H9 (cell line): ENCODE measurements around the gene PNMT. TPM values are rescaled to one million over a fixed set of nuclear protein-coding genes. Genes with fewer than 3 reads are reported as not detected.

Source experiments
- DNase-seq: peaks from one replicate; pipeline ENCODE4 v3.0.0-alpha.2; 2017
- H2AFZ ChIP-seq: one replicate; pipeline ENCODE4 v1.6.1; 2013; ENCODE audit warnings: mild to moderate bottlenecking, low read length, control low read depth, moderate library complexity
- H2AK5ac ChIP-seq: 2 replicates; pipeline ENCODE4 v1.6.1; 2013; ENCODE audit warnings: low read length, control low read depth, mixed read lengths; ENCODE audit not compliant: insufficient read length
- H2BK120ac ChIP-seq: one replicate; pipeline ENCODE4 v1.6.1; 2013; ENCODE audit warnings: low read depth, mild to moderate bottlenecking, low read length, control low read depth, inconsistent platforms; ENCODE audit not compliant: poor library complexity, severe bottlenecking
- H2BK12ac ChIP-seq: 2 replicates; pipeline ENCODE4 v1.6.1; 2013; ENCODE audit warnings: low read length, control low read depth, mixed read lengths, low read depth; ENCODE audit not compliant: insufficient read length
- H2BK15ac ChIP-seq: 2 replicates; pipeline ENCODE4 v1.6.1; 2013; ENCODE audit warnings: low read depth, low read length, control low read depth
- H2BK20ac ChIP-seq: one replicate; pipeline ENCODE4 v1.6.1; 2013; ENCODE audit warnings: low read depth, mild to moderate bottlenecking, low read length, control low read depth, inconsistent platforms; ENCODE audit not compliant: poor library complexity, severe bottlenecking
- H2BK5ac ChIP-seq: 2 replicates; pipeline ENCODE4 v1.6.1; 2013; ENCODE audit warnings: low read length, control low read depth, mixed read lengths; ENCODE audit not compliant: insufficient read length
- H3K14ac ChIP-seq: 2 replicates; pipeline ENCODE4 v1.6.1; 2013; ENCODE audit warnings: low read length, control low read depth; ENCODE audit not compliant: insufficient read depth
- H3K18ac ChIP-seq: 2 replicates; pipeline ENCODE4 v1.6.1; 2013; ENCODE audit warnings: low read depth, mild to moderate bottlenecking, mixed read lengths, low read length, control low read depth; ENCODE audit not compliant: insufficient read length
- H3K23ac ChIP-seq: 2 replicates; pipeline ENCODE4 v1.6.1; 2013; ENCODE audit warnings: low read length, control low read depth, mixed read lengths, low read depth; ENCODE audit not compliant: insufficient read length
- H3K23me2 ChIP-seq: 2 replicates; pipeline ENCODE4 v1.6.1; 2013; ENCODE audit warnings: low read depth, mild to moderate bottlenecking, mixed read lengths, low read length, control low read depth; ENCODE audit not compliant: insufficient read length, poor library complexity, severe bottlenecking
- H3K27ac ChIP-seq: 2 replicates; pipeline ENCODE4 v1.5.1; 2013; ENCODE audit warnings: low read length, control low read depth, mixed read lengths, low read depth; ENCODE audit not compliant: insufficient read length
- H3K27me3 ChIP-seq: 2 replicates; pipeline ENCODE4 v1.6.1; 2013; ENCODE audit warnings: low read length, control low read depth, inconsistent platforms; ENCODE audit not compliant: insufficient read depth
- H3K4ac ChIP-seq: 2 replicates; pipeline ENCODE4 v1.6.1; 2013; ENCODE audit warnings: low read depth, mild to moderate bottlenecking, control low read depth, inconsistent platforms, low read length, moderate library complexity
- H3K4me1 ChIP-seq: 2 replicates; pipeline ENCODE4 v1.6.1; 2013; ENCODE audit warnings: low read length, control low read depth, inconsistent platforms; ENCODE audit not compliant: insufficient read depth
- H3K4me2 ChIP-seq: 2 replicates; pipeline ENCODE4 v1.6.1; 2013; ENCODE audit warnings: low read length, control low read depth, mixed read lengths; ENCODE audit not compliant: insufficient read length, insufficient read depth
- H3K56ac ChIP-seq: 2 replicates; pipeline ENCODE4 v1.6.1; 2013; ENCODE audit warnings: low read depth, mild to moderate bottlenecking, mixed read lengths, low read length, control low read depth; ENCODE audit not compliant: insufficient read length
- H3K79me1 ChIP-seq: 2 replicates; pipeline ENCODE4 v1.6.1; 2013; ENCODE audit warnings: low read depth, mild to moderate bottlenecking, moderate library complexity, low read length, control low read depth, inconsistent platforms; ENCODE audit not compliant: insufficient read depth, poor library complexity, severe bottlenecking
- H3K79me2 ChIP-seq: 2 replicates; pipeline ENCODE4 v1.6.1; 2013; ENCODE audit warnings: low read length, control low read depth, inconsistent platforms; ENCODE audit not compliant: insufficient read depth
- H3K9ac ChIP-seq: 2 replicates; pipeline ENCODE4 v1.6.1; 2013; ENCODE audit warnings: low read length, control low read depth, mixed read lengths; ENCODE audit not compliant: insufficient read length; ENCODE audit errors: extremely low read depth
- H3K9me3 ChIP-seq: one replicate; pipeline ENCODE4 v1.6.1; 2013; ENCODE audit warnings: low read depth, low read length, inconsistent platforms; ENCODE audit not compliant: control insufficient read depth
- H3T11ph ChIP-seq: one replicate; pipeline ENCODE4 v1.6.1; 2013; ENCODE audit warnings: mild to moderate bottlenecking, low read length, control low read depth, inconsistent platforms
- H4K20me1 ChIP-seq: one replicate; pipeline ENCODE4 v1.6.1; 2013; ENCODE audit not compliant: control insufficient read depth, insufficient read length, insufficient read depth
- H4K5ac ChIP-seq: 2 replicates; pipeline ENCODE4 v1.6.1; 2013; ENCODE audit warnings: low read depth, mild to moderate bottlenecking, mixed read lengths, low read length, control low read depth; ENCODE audit not compliant: insufficient read length
- H4K8ac ChIP-seq: replicated peaks from 2 replicates; pipeline ENCODE4 v1.6.1; 2013; ENCODE audit warnings: low read length, control low read depth, mixed read lengths, low read depth; ENCODE audit not compliant: insufficient read length
- H4K91ac ChIP-seq: 2 replicates; pipeline ENCODE4 v1.6.1; 2013; ENCODE audit warnings: low read depth, mild to moderate bottlenecking, moderate library complexity, mixed read lengths, low read length, control low read depth; ENCODE audit not compliant: insufficient read length
- H3K27ac Mint-ChIP-seq, 3 experiments: 2 replicates in 2 of 3; 3 replicates in 1 of 3; pipeline ENCODE4 v1.8.0; 2020 to 2021; ENCODE audit warnings: mixed read lengths in 3 of 3, mild to moderate bottlenecking in 1 of 3, moderate library complexity in 1 of 3
- H3K27me3 Mint-ChIP-seq: 2 replicates; pipeline ENCODE4 v1.8.0; 2021; ENCODE audit warnings: low read depth, mild to moderate bottlenecking, moderate library complexity, mixed read lengths
- H3K36me3 Mint-ChIP-seq, 3 experiments: 2 replicates in 2 of 3; 3 replicates in 1 of 3; pipeline ENCODE4 v1.8.0; 2020 to 2021; ENCODE audit warnings: low read depth in 3 of 3, mixed read lengths in 3 of 3; ENCODE audit not compliant: insufficient read depth in 1 of 3
- H3K4me1 Mint-ChIP-seq, 2 experiments: 2 replicates each; pipeline ENCODE4 v1.8.0; 2020; ENCODE audit warnings: mixed read lengths in 2 of 2
- H3K4me3 Mint-ChIP-seq, 2 experiments: 2 replicates in 1 of 2; 3 replicates in 1 of 2; pipeline ENCODE4 v1.8.0; 2020 to 2021; ENCODE audit warnings: mild to moderate bottlenecking in 2 of 2, mixed read lengths in 2 of 2, moderate library complexity in 1 of 2
- H3K9me3 Mint-ChIP-seq, 2 experiments: 2 replicates in 1 of 2; 3 replicates in 1 of 2; pipeline ENCODE4 v1.8.0; 2020; ENCODE audit warnings: mild to moderate bottlenecking in 2 of 2, mixed read lengths in 2 of 2, moderate library complexity in 1 of 2
- WGBS: extraction: QIAGEN DNeasy Blood & Tissue Kit; methylation state at CpG from one replicate; pipeline ENCODE4 v1.1.7; 2013; ENCODE audit warnings: missing lambda C conversion rate, low lambda C conversion rate, mixed read lengths; ENCODE audit not compliant: insufficient read length; ENCODE audit errors: extremely low coverage; 5-methylcytosine and 5-hydroxymethylcytosine counted together
- total RNA-seq: library from RNA; stranded (reverse); gene quantifications from 2 replicates; pipeline ENCODE4 v1.2.1, GENCODE V29; 2021
- TF ChIP-seq, protein P1 (sequence below): fragments of 200-600 bp; sonication (generic); conservative IDR thresholded peaks from 3 replicates; pipeline ENCODE4 v1.8.0; 2021; ENCODE audit warnings: antibody characterized with exemption, mild to moderate bottlenecking

Gene PNMT
- total RNA-seq, 1 experiment from 2014 or later: 2.1 TPM

DNA sequence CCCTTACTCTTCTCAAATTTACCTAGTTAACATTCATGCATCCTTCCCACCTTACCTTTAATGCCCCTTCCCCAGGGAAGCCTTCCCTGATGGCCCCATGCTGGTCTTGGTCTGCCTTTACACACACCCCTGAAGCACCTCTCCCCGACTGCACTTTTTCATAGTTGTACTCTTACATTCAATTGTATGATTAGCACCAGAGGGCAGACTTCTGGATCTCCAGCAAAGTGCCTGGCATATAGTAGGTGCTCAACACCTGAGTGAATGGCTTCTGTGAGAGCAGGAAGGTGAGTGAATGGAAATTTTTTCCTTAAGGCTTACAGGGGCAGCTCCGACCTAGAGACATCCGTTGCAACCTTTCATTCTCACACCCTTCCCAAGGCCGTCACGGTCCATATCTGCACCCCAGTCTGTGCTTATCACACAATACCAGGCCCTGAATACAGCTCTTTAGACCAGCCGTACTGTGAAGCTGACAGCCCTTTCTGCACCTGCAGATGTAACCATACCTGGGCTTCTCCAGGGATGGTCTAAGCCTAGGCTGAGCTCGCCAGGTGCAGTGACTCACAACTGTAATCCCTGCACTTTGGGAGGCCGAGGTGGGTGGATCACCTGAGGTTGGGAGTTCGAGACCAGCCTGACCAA is 15.2 kb downstream of the PNMT start:
- no peak for DNase-seq
- no peaks in the 10 kb centered on the region for H4K20me1 ChIP-seq
- H3K23ac ChIP-seq: no peak overlapping the region
- no peak overlapping the region for H3K9ac ChIP-seq
- H3K27ac Mint-ChIP-seq: peak overlapping the region in 2 of 3 experiments; percentile 41 to 52; a peak in 2 of 7 replicates
- no peak overlapping the region for H4K5ac ChIP-seq
- no peaks in the 10 kb centered on the region for H3K9me3 ChIP-seq
- TF ChIP-seq, protein P1, sequence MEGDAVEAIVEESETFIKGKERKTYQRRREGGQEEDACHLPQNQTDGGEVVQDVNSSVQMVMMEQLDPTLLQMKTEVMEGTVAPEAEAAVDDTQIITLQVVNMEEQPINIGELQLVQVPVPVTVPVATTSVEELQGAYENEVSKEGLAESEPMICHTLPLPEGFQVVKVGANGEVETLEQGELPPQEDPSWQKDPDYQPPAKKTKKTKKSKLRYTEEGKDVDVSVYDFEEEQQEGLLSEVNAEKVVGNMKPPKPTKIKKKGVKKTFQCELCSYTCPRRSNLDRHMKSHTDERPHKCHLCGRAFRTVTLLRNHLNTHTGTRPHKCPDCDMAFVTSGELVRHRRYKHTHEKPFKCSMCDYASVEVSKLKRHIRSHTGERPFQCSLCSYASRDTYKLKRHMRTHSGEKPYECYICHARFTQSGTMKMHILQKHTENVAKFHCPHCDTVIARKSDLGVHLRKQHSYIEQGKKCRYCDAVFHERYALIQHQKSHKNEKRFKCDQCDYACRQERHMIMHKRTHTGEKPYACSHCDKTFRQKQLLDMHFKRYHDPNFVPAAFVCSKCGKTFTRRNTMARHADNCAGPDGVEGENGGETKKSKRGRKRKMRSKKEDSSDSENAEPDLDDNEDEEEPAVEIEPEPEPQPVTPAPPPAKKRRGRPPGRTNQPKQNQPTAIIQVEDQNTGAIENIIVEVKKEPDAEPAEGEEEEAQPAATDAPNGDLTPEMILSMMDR: no peak
- H3K4ac ChIP-seq: no peak overlapping the region
- no peak overlapping the region for H3K4me3 Mint-ChIP-seq
- H3K14ac ChIP-seq: no peak overlapping the region
- no peak overlapping the region for H3K4me2 ChIP-seq
- no peak overlapping the region for H4K8ac ChIP-seq
- H3K4me1 ChIP-seq: peaks cover 5% of the 10 kb centered on the region
- no peak overlapping the region for H2BK12ac ChIP-seq
- no peak overlapping the region for H2BK20ac ChIP-seq
- no CpG with 5 or more reads among the region's 9 CpGs for WGBS
- no peak overlapping the region for H2AK5ac ChIP-seq
- peaks cover 9 to 41% (median 25%) of the 10 kb centered on the region in 3 experiments for H3K36me3 Mint-ChIP-seq
- H2AFZ ChIP-seq: no peak overlapping the region
- H3K23me2 ChIP-seq: peaks cover 3% of the 10 kb centered on the region
- no peak overlapping the region for H3K56ac ChIP-seq
- no peaks in the 10 kb centered on the region for H3K79me1 ChIP-seq
- H3K9me3 Mint-ChIP-seq: no peaks in the 10 kb centered on the region
- no peak overlapping the region for H2BK5ac ChIP-seq
- H3K4me1 Mint-ChIP-seq: peaks cover 22 to 24% of the 10 kb centered on the region in 2 experiments
- no peaks in the 10 kb centered on the region for H3K27me3 ChIP-seq
- H2BK120ac ChIP-seq: no peak overlapping the region
- H3K27me3 Mint-ChIP-seq: no peaks in the 10 kb centered on the region
- no peak overlapping the region for H3T11ph ChIP-seq
- no peak overlapping the region for H4K91ac ChIP-seq
- no peaks in the 10 kb centered on the region for H3K79me2 ChIP-seq
- H3K18ac ChIP-seq: no peak overlapping the region
- no peak overlapping the region for H2BK15ac ChIP-seq
- no peak overlapping the region for H3K27ac ChIP-seq
